Fibroblast of peridontal ligament (primary cell): ENCODE measurements around the gene TRPC1.

Source experiments
- DNase-seq: peaks from one replicate; pipeline ENCODE4 v3.0.0-alpha.2; 2010; ENCODE audit errors: extremely low read depth

The TRPC1 gene

GRCh38 chr3:142839831-142840230, 116.0 kb downstream of the TRPC1 start:
- no peak for DNase-seq

GRCh38 chr3:142844339-142844977, 120.6 kb downstream of the TRPC1 start:
- peak; percentile 44 for DNase-seq

- no peak for DNase-seq
Measured at GRCh38 chr3:142846779-142847577, 123.1 kb downstream of the TRPC1 start.

GRCh38 chr3:142849148-142849547, 125.3 kb downstream of the TRPC1 start:
- no peak for DNase-seq

GRCh38 chr3:142850395-142851023, 126.7 kb downstream of the TRPC1 start:
- DNase-seq = peak; percentile 82

- no peak for DNase-seq
Measured at GRCh38 chr3:142852009-142852408, 128.2 kb downstream of the TRPC1 start.

GRCh38 chr3:142853270-142854168, 129.7 kb downstream of the TRPC1 start:
- no peak for DNase-seq

- DNase-seq = no peak
Measured at GRCh38 chr3:142857056-142857455, 133.2 kb downstream of the TRPC1 start.
